GM12865 (cell line): ENCODE results near the gene PRR22.
A peak's percentile ranks its signal among the peaks of the same experiment; 100 is the strongest.

Experiments used
- DNase-seq: peaks from one replicate; pipeline ENCODE4 v3.0.0; 2010; ENCODE audit warnings: low read depth
- H3K4me3 ChIP-seq: 2 replicates; pipeline ENCODE4 v1.5.1; 2011; ENCODE audit warnings: mild to moderate bottlenecking, low read depth, low read length, control low read depth
- CTCF ChIP-seq: IDR thresholded peaks from 2 replicates; pipeline ENCODE4 v1.5.1; 2011; ENCODE audit warnings: low read length, control low read depth, low read depth, inconsistent platforms; ENCODE audit not compliant: insufficient read depth; ENCODE audit errors: missing control alignments

Gene PRR22

GRCh38 chr19:5784581-5785147 is at the start of gene PRR22:
Gene PRR22 (minus strand): TSS chr19:5784746. CDS start chr19:5784660, 86 bp downstream.
- no peak for TF ChIP-seq CTCF
- DNase-seq, result no peak
- H3K4me3 ChIP-seq, result no peak within 1 kb of the TSS

GRCh38 chr19:5832527-5833216 is 48.1 kb upstream of the PRR22 start:
- H3K4me3 ChIP-seq, result no peak overlapping the region
- TF ChIP-seq CTCF, result no peak

GRCh38 chr19:5832061-5832460 is 47.5 kb upstream of the PRR22 start:
- DNase-seq, result no peak
- no peak overlapping the region for H3K4me3 ChIP-seq
- TF ChIP-seq CTCF, result no peak

More at GRCh38 chr19:5832527-5833216, 48.1 kb upstream of the PRR22 start:
- DNase-seq, result no peak

- no peak for DNase-seq
- no peak overlapping the region for H3K4me3 ChIP-seq
- TF ChIP-seq CTCF, result no peak
These were observed 46.6 kb upstream of the PRR22 start for GRCh38 chr19:5831159-5831558.

GRCh38 chr19:5829567-5830310 is 45.2 kb upstream of the PRR22 start:
- TF ChIP-seq CTCF, result no peak
- no peak for DNase-seq
- peak overlapping the region; percentile 56; the same call in 1 of the 2 replicates for H3K4me3 ChIP-seq

GRCh38 chr19:5828661-5829566 is 44.4 kb upstream of the PRR22 start:
- peak overlapping the region; percentile 56 for H3K4me3 ChIP-seq
- TF ChIP-seq CTCF, result no peak
- DNase-seq, result peak; percentile 43
